ENCODE data around the gene CLSTN2. TPM values are rescaled to one million over a fixed set of nuclear protein-coding genes. Genes with fewer than 3 reads are reported as not detected.

Gene CLSTN2
- total and polyA plus RNA-seq, 2 experiments from 2014 or later = 23.0 to 27.0 TPM

DNA sequence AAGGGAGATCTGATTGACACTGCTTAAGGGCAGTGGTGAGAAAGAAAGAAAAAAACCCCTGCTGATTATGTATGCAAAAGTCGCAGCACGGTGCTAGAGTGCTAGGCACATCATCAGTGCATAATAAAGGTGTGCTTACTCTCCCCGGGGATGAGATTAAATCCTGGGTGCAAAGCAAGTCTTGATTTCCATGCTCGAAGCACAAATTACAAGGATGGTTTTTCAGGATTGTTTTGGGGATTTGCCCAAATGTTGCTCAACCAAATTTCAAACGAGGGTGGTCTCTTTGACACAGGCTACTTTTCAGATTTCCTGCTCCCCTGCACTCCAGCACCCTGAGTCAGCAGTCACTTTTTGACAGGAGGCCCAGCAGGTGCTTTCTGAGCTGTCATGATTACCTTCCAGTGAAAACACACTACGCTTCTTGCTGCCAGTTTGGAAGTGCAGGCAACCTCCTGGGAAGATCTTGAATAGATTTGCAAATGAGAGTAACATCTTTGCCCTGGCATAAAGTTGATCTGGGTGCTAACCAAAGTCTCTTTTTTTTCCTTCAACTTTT, 575.4 kb downstream of the CLSTN2 start:
- 26% methylated on average over 6 of the region's 6 CpGs for WGBS (ENCODE audit: low lambda C conversion rate, missing lambda C conversion rate)
- Histone ChIP-seq H3K27me3 (peaks cover 4% of the 10 kb centered on the region), H3K4me1 (ENCODE audit: insufficient read depth) (no peaks in the 10 kb centered on the region), H3K4me2 (no peak overlapping the region), H3K9me2 (replicated peaks; ENCODE audit: insufficient read depth) (no peaks in the 10 kb centered on the region), H3K4me3 (no peak overlapping the region), H3K27ac (no peak overlapping the region), H3K79me2 (no peaks in the 10 kb centered on the region), H4K20me1 (ENCODE audit: insufficient read depth, poor library complexity, severe bottlenecking) (no peaks in the 10 kb centered on the region), H3K36me3 (replicated peaks; ENCODE audit: insufficient read depth, low read depth) (no peaks in the 10 kb centered on the region), H3K9me3 (ENCODE audit: low read depth) (no peaks in the 10 kb centered on the region), H2AFZ (no peak overlapping the region)
- no peak for DNase-seq (ENCODE audit: low spot score)
- TF ChIP-seq, protein P1, sequence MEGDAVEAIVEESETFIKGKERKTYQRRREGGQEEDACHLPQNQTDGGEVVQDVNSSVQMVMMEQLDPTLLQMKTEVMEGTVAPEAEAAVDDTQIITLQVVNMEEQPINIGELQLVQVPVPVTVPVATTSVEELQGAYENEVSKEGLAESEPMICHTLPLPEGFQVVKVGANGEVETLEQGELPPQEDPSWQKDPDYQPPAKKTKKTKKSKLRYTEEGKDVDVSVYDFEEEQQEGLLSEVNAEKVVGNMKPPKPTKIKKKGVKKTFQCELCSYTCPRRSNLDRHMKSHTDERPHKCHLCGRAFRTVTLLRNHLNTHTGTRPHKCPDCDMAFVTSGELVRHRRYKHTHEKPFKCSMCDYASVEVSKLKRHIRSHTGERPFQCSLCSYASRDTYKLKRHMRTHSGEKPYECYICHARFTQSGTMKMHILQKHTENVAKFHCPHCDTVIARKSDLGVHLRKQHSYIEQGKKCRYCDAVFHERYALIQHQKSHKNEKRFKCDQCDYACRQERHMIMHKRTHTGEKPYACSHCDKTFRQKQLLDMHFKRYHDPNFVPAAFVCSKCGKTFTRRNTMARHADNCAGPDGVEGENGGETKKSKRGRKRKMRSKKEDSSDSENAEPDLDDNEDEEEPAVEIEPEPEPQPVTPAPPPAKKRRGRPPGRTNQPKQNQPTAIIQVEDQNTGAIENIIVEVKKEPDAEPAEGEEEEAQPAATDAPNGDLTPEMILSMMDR (IDR thresholded peaks at IDR 0.05; ENCODE audit: poor library complexity) = no peak
- TF ChIP-seq EZH2phosphoT487 (IDR thresholded peaks at IDR 0.05; ENCODE audit: low read depth, severe bottlenecking, unreplicated experiment) = no peak
- no peak for TF ChIP-seq EZH2 (IDR thresholded peaks at IDR 0.05; ENCODE audit: borderline replicate concordance)

GRCh38 chr3:140521751-140522445, 586.9 kb downstream of the CLSTN2 start:
- H3K4me2 ChIP-seq = no peak overlapping the region
- TF ChIP-seq EZH2 (IDR thresholded peaks at IDR 0.05; ENCODE audit: borderline replicate concordance) = no peak
- no peak for TF ChIP-seq EZH2phosphoT487 (IDR thresholded peaks at IDR 0.05; ENCODE audit: low read depth, severe bottlenecking, unreplicated experiment)
- TF ChIP-seq, protein P1 (IDR thresholded peaks at IDR 0.05; ENCODE audit: poor library complexity) = no peak
- no peaks in the 10 kb centered on the region for H3K27me3 ChIP-seq
- H3K79me2 ChIP-seq = no peaks in the 10 kb centered on the region
- H3K27ac ChIP-seq = no peak overlapping the region
- no peaks in the 10 kb centered on the region for H4K20me1 ChIP-seq (ENCODE audit: insufficient read depth, poor library complexity, severe bottlenecking)
- no peak overlapping the region for H2AFZ ChIP-seq
- no peaks in the 10 kb centered on the region for H3K9me2 ChIP-seq (replicated peaks; ENCODE audit: insufficient read depth)
- no peak overlapping the region for H3K4me3 ChIP-seq
- no peaks in the 10 kb centered on the region for H3K4me1 ChIP-seq (ENCODE audit: insufficient read depth)
- DNase-seq (ENCODE audit: low spot score) = no peak
- 59% methylated on average over 10 of the region's 10 CpGs for WGBS (ENCODE audit: low lambda C conversion rate, missing lambda C conversion rate)
- no peaks in the 10 kb centered on the region for H3K36me3 ChIP-seq (replicated peaks; ENCODE audit: insufficient read depth, low read depth)
- no peaks in the 10 kb centered on the region for H3K9me3 ChIP-seq (ENCODE audit: low read depth)

DNA sequence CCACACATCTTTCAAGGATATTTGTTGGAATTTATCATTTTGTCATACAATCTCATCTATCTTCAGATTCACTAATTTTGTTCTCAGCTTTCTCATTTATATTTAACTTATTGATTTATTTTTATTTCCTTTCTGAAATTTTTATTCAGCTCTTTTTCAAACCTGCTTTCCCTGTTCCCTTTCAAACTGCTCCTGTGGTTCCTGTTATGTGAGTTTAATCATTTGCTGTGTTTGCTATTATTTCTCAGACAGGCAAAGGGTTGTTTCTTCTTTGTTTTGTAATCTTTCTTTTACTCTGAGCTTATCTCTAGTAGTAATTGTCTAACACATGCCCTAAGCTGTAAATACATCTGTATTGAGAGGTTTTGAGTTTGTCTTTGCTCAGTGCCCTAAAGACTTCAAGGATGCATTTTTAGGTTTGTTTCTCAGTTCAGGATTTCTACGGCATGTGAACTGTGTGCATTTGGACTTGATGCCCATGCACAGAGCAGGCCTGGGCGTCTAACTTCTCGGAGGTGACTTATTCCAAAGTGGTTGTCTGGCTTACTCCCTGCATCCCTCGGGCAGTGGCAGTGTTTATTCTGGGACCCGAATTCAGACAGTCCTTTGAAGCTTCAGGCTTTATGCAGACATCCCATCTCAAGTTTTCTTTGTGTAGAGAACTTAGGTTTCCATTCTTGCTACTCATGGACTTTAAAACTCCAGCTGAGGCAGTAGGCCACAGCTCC, 587.8 kb downstream of the CLSTN2 start:
- no peaks in the 10 kb centered on the region for H3K36me3 ChIP-seq (replicated peaks; ENCODE audit: insufficient read depth, low read depth)
- H4K20me1 ChIP-seq (ENCODE audit: insufficient read depth, poor library complexity, severe bottlenecking) = no peaks in the 10 kb centered on the region
- H3K27me3 ChIP-seq = no peaks in the 10 kb centered on the region
- no peaks in the 10 kb centered on the region for H3K9me3 ChIP-seq (ENCODE audit: low read depth)
- no peak overlapping the region for H3K27ac ChIP-seq
- no peak overlapping the region for H3K4me2 ChIP-seq
- H2AFZ ChIP-seq = no peak overlapping the region
- no peak for DNase-seq (ENCODE audit: low spot score)
- no peaks in the 10 kb centered on the region for H3K79me2 ChIP-seq
- H3K9me2 ChIP-seq (replicated peaks; ENCODE audit: insufficient read depth) = no peaks in the 10 kb centered on the region
- no peak for TF ChIP-seq EZH2phosphoT487 (IDR thresholded peaks at IDR 0.05; ENCODE audit: low read depth, severe bottlenecking, unreplicated experiment)
- TF ChIP-seq, protein P1 (IDR thresholded peaks at IDR 0.05; ENCODE audit: poor library complexity) = no peak
- TF ChIP-seq EZH2 (IDR thresholded peaks at IDR 0.05; ENCODE audit: borderline replicate concordance) = no peak
- no peaks in the 10 kb centered on the region for H3K4me1 ChIP-seq (ENCODE audit: insufficient read depth)
- no peak overlapping the region for H3K4me3 ChIP-seq
- 57% methylated on average over 5 of the region's 5 CpGs for WGBS (ENCODE audit: low lambda C conversion rate, missing lambda C conversion rate)

All from hepatocyte (in vitro differentiated cells).